Astrocyte of the spinal cord (primary cell): ENCODE data around the gene TMEM179.

ENCODE experiments used
- DNase-seq: peaks from one replicate; pipeline ENCODE4 v3.0.0; 2011; ENCODE audit warnings: low read depth, low spot score
- H3K4me3 ChIP-seq: 2 replicates; pipeline ENCODE4 v1.5.1; 2011; ENCODE audit warnings: low read depth, mild to moderate bottlenecking, low read length, moderate library complexity
- in situ Hi-C: cut with HindIII; loops from 2 replicates; pipeline ENCODE4 v1.10.0; 2017; ENCODE audit warnings: low sequenced_read_pairs
- TF ChIP-seq, protein P1 (sequence below): IDR thresholded peaks from 2 replicates; pipeline ENCODE4 v1.5.1; 2012; ENCODE audit warnings: low read depth, mild to moderate bottlenecking, low read length, inconsistent platforms

The TMEM179 gene

DNA sequence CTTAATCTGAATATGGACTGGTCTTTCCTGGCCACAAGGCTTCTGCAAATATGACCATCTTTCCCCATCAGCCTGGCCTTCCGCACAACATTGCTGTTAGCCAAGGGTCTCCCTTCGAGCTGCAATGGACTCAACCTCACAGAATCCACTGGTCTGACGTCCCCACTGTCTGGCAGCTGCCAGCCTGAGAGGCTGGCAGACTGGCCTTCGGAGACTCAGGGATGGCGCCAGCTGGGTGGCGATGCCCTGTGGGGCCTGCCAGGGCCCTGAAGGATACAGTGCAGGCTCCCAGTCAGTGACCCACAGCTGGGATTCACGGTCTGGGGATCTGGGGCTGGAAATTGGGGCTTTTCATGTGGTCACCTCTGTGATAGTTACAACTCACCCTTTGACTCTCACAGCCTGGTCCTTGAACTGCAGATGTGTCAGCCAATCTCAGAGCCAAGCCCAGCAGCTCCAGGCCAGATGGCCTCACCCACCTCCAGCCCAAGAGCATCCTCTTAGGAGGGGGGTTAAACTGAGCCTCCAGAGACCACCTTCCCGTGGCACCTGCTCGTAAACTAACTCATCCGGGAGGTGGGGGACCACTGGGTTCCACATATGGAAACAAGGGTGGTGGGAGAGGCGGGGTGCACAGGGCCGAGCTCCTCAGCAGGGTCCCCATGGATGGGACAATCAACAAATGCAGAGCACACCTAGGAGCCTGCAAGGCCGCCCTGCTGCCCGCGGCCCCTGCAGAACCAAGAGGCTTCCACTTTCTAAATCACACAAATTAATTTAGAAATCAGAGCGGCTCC, 46.1 kb downstream of the TMEM179 start:
- in situ Hi-C loops: no loop called here

DNA sequence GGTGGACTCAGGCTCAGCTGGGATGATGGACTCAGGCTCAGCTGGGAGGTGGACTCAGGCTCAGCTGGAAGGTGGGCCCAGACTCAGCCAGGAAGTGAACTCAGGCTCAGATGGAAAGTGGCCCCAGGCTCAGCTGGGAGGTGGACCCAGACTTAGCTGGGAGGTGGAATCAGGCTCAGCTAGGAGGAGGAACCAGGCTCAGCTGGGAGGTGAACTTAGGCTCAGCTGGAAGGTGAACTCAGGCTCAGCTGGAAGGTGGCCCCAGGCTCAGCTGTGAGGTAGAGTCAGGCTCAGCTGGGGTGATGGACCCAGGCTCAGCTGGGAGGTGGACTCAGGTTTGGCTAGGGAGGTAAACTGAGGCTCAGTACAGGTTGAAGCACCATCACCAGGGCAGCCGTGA, 46.8 kb downstream of the TMEM179 start:
- no peak overlapping the region for H3K4me3 ChIP-seq
- in situ Hi-C loops: no loop called here
- DNase-seq: no peak
- TF ChIP-seq, protein P1, sequence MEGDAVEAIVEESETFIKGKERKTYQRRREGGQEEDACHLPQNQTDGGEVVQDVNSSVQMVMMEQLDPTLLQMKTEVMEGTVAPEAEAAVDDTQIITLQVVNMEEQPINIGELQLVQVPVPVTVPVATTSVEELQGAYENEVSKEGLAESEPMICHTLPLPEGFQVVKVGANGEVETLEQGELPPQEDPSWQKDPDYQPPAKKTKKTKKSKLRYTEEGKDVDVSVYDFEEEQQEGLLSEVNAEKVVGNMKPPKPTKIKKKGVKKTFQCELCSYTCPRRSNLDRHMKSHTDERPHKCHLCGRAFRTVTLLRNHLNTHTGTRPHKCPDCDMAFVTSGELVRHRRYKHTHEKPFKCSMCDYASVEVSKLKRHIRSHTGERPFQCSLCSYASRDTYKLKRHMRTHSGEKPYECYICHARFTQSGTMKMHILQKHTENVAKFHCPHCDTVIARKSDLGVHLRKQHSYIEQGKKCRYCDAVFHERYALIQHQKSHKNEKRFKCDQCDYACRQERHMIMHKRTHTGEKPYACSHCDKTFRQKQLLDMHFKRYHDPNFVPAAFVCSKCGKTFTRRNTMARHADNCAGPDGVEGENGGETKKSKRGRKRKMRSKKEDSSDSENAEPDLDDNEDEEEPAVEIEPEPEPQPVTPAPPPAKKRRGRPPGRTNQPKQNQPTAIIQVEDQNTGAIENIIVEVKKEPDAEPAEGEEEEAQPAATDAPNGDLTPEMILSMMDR: no peak

More for the DNA sequence above, 46.1 kb downstream of the TMEM179 start:
- no peak for DNase-seq
- H3K4me3 ChIP-seq: no peak overlapping the region
- TF ChIP-seq, protein P1: no peak

DNA sequence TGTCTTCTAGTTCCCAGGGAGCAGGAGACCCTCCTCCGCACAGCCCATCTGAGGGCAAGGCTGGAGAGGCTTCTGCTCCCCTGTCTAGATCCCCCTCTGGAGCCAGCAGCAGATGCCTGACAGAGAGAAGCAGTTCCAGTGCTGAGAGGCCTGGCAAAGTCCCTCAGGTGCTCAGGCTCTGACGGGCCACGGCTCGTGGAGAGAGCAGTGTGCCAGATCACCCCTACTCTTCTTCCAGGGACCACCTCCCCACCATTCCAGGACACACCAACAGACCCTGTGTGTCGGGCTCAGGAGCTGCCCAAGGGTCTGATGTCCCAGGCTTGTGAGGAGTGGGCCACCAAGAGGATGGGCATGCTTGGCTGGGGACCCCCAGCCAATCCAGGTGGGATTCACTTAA, 47.5 kb downstream of the TMEM179 start:
- TF ChIP-seq, protein P1: no peak
- in situ Hi-C loops: no loop called here
- no peak for DNase-seq
- no peak overlapping the region for H3K4me3 ChIP-seq

DNA sequence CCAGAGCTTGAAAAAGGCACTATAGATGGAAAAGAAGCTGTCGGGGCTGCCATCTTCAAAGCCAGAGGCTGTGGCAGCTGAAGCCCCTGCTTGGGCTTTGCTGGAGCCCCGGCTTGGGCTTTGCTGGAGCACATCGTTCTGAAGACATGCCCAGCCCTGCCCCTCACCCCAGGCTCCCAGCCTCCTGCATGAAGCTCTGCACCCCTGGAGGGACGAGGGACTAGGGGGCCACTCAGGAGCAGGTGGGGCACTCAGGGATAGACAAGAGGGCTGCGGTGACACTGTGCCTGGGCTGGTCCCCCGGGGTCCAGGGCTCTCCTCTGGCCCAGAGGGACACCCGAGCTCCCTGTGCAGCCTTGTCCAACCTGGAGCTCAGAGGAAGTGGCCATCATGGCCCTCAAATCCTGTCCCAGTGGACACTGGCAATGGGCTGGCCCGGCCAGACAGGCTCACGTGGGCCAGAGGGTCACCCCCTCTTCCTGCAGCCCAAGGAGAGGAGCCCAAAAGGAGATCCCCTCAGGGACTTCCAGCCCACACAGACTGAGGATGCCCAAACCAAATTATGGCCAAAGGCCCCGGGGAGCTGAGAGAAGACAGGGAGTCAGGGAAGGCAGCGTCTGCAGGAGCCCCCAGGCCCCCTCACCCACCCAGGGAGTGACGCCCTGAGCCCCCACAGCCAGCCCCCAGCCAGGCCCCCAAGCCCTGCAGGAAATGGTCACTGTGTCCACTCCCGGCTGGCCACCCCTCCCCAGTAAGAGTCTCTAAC, 48.1 kb downstream of the TMEM179 start:
- in situ Hi-C loops: no loop called here
- no peak overlapping the region for H3K4me3 ChIP-seq
- no peak for DNase-seq
- TF ChIP-seq, protein P1: no peak

DNA sequence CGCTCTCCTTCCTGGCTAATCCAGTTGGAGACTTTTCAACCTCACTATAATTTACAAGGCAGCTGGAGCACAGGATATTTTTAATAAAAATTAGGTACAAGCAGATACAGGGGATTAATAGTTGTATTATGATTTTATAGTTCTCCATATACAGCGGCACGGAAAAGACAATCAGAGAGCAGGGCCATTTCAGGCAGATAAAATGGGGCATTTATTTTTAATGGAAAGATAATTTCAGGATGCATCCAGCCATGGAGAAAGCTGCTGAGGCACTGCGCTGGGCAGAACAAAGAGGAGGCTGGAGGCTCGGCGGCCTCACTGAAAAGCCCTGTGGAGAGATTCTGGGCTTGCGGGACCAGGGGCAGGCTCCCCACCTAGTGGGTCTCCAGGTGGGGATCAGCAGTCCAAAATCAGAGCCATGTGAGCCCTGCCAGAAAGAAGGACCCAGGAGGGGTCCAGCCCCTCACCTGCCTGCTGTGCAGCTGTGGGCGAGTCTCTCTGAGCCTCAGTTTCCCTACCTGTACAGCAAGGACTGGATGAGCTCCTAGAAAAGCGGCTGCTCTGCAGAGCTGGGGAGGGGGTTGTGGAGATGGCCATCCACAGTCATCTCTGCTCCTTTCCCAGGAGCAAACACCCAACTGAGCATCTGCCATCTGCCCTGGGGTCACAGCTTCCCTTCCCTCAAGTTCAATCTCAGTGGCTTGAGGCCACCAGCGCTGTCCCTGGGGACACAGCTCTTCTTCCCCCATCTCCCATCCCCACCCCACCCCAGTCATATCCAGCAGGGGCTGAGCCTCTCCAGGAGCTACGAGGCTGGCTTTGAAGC, 48.9 kb downstream of the TMEM179 start:
- TF ChIP-seq, protein P1: no peak
- no peak overlapping the region for H3K4me3 ChIP-seq
- DNase-seq: no peak
- in situ Hi-C loops: no loop called here

DNA sequence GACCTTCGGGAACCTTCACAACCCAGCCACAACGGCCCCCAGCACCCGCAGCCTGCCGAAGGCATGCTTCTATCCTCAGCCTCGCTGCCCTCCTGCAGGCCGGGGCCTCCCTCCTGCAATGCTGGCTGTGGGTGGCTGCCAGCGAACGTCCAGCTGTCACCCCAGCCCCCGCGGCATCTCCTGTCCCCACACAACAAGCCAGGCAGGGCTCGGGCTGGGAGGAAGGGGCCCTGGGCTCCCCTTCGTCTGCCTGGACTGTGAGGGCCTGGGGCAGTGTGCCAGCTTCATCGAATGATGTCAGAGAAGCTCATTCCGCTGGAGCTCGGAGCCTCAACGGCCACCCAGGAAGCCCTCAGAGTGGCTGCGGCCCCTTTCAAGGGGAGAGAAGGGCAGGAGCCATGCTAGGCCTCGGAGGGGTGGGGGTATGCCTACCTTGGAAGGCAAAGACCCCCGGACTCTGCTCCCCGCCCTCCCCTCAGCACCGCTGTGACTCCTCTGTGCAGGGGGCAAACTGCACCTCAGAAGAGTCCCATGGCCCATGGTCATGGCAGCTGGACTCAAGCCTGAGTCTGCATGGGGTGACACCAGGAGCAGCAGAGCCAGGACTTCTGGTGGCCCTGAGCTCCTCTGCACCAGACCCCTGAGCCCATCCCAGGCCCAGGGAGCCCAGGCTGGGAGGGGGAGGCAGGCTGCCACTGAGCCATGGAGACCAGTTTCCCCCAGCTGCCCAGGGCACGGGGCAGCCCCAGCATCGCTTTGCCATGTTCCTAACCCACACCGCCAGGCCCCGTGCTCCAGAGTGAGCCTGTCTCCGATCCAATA, 49.8 kb downstream of the TMEM179 start:
- no peak overlapping the region for H3K4me3 ChIP-seq
- TF ChIP-seq, protein P1: no peak
- in situ Hi-C loops: no loop called here
- DNase-seq: no peak
